Esophagus squamous epithelium (tissue), 5 donors: ENCODE results near the gene DEPDC1. TPM values are rescaled to one million over a fixed set of nuclear protein-coding genes. Genes with fewer than 3 reads are reported as not detected.
"Not testable (repeated sequence)": the region's sequence is repeated elsewhere in the genome, so short reads cannot be mapped to it uniquely, and the experiment has no call there.

Experiments used
- DNase-seq: peaks from one replicate; lab custom pipeline; 2025; lab: John Stamatoyannopoulos, UW
- H3K27ac ChIP-seq, 4 donors: fragments of 200-600 bp; sonication (generic); one replicate each; pipeline ENCODE4 v1.5.1; 2016 to 2019; ENCODE audit warnings: mild to moderate bottlenecking in 1 of 4
- H3K27me3 ChIP-seq, 4 donors: fragments of 200-600 bp; sonication (generic); 1 replicate in 3 of 4; 2 replicates in 1 of 4; pipeline versions ENCODE4 v1.5.1 to v1.6.0; 2017 to 2021; ENCODE audit warnings: antibody characterized with exemption in 1 of 4
- H3K36me3 ChIP-seq, 3 donors: fragments of 200-600 bp; sonication (generic); one replicate each; pipeline ENCODE4 v1.5.1; 2016 to 2019
- H3K4me1 ChIP-seq, 3 donors: fragments of 200-600 bp; sonication (generic); one replicate each; pipeline ENCODE4 v1.5.1; 2017 to 2019
- H3K4me3 ChIP-seq, 4 donors: fragments of 200-600 bp; sonication (generic); 1 replicate in 3 of 4; 2 replicates in 1 of 4; pipeline ENCODE4 v1.5.1; 2016 to 2019; ENCODE audit warnings: mild to moderate bottlenecking in 2 of 4, moderate library complexity in 1 of 4
- H3K9me3 ChIP-seq, 3 donors: fragments of 200-600 bp; sonication (generic); one replicate each; pipeline ENCODE4 v1.5.1; 2016 to 2019
- POLR2A ChIP-seq, 4 donors: fragments of 450-650 bp; IDR thresholded peaks; one replicate each; pipeline ENCODE4 v1.6.1; 2017; ENCODE audit warnings: antibody characterized with exemption in 4 of 4, mild to moderate bottlenecking in 4 of 4, moderate library complexity in 3 of 4
- WGBS, 2 donors: methylation state at CpG; one replicate each; pipeline ENCODE4 v1.1.5; 2018; 5-methylcytosine and 5-hydroxymethylcytosine counted together
- intact Hi-C: fragments of 100-400 bp; cut with DNase I; formaldehyde crosslinking; loops from one replicate; pipeline ENCODE4 v1.15.0; 2022
- total RNA-seq, 4 donors: library from RNA; depleted of rRNA; stranded (reverse); fragments of >200 nt; gene quantifications; one replicate each; pipeline ENCODE4 v1.1.0, GENCODE V29; 2016
- TF ChIP-seq, protein P1 (sequence below), 6 experiments: fragments of 450-650 bp in 4 of 6; fragments of 200-600 bp in 2 of 6; sonication (generic) in 2 of 6; IDR thresholded peaks; one replicate each; pipeline ENCODE4 v1.5.1; 2016 to 2019; ENCODE audit warnings: antibody characterized with exemption in 6 of 6, mild to moderate bottlenecking in 4 of 6, moderate library complexity in 4 of 6
- donor health status: DM: yes; HTN: yes; CAD: no.

The DEPDC1 gene
- total RNA-seq, 4 donors from 2014 or later = 2.7 to 10.9 (median 6.8) TPM

GRCh38 chr1:68503085-68503484 is 6.2 kb upstream of the DEPDC1 start:
- TF ChIP-seq, protein P1, sequence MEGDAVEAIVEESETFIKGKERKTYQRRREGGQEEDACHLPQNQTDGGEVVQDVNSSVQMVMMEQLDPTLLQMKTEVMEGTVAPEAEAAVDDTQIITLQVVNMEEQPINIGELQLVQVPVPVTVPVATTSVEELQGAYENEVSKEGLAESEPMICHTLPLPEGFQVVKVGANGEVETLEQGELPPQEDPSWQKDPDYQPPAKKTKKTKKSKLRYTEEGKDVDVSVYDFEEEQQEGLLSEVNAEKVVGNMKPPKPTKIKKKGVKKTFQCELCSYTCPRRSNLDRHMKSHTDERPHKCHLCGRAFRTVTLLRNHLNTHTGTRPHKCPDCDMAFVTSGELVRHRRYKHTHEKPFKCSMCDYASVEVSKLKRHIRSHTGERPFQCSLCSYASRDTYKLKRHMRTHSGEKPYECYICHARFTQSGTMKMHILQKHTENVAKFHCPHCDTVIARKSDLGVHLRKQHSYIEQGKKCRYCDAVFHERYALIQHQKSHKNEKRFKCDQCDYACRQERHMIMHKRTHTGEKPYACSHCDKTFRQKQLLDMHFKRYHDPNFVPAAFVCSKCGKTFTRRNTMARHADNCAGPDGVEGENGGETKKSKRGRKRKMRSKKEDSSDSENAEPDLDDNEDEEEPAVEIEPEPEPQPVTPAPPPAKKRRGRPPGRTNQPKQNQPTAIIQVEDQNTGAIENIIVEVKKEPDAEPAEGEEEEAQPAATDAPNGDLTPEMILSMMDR (IDR thresholded peaks at IDR 0.05) = no peak
- no peak for TF ChIP-seq POLR2A (IDR thresholded peaks at IDR 0.05)
- intact Hi-C loops = no loop called here

GRCh38 chr1:68497358-68497698 is 446 bp upstream of the DEPDC1 start:
- Histone ChIP-seq H3K9me3 (no peaks in the 10 kb centered on the region), H3K36me3 (no peaks in the 10 kb centered on the region), H3K27ac (peak overlapping the region in 3 of 4 donors; percentile 41 to 75 (median 59)), H3K27me3 (no peaks in the 10 kb centered on the region), H3K4me3 (peak overlapping the region; percentile 55 to 79 (median 65)), H3K4me1 (peaks cover 0 to 28% (median 12%) of the 10 kb centered on the region in 3 donors)
- intact Hi-C loops = no loop called here
- no peak for DNase-seq
- 7 to 21% methylated on average over 2 to 3 of the region's 3 CpGs for WGBS, 2 donors
- TF ChIP-seq, protein P1 (IDR thresholded peaks at IDR 0.05) = no peak
- TF ChIP-seq POLR2A (IDR thresholded peaks at IDR 0.05) = no peak

More at GRCh38 chr1:68503085-68503484, 6.2 kb upstream of the DEPDC1 start:
- no peaks in the 10 kb centered on the region for H3K27me3 ChIP-seq
- no peak overlapping the region for H3K4me3 ChIP-seq
- no peak overlapping the region for H3K27ac ChIP-seq
- H3K4me1 ChIP-seq = peaks cover 0 to 4% (median 0%) of the 10 kb centered on the region in 3 donors
- H3K36me3 ChIP-seq = no peaks in the 10 kb centered on the region
- DNase-seq = no peak
- H3K9me3 ChIP-seq = peaks cover 0 to 7% (median 5%) of the 10 kb centered on the region in 3 donors

DNA sequence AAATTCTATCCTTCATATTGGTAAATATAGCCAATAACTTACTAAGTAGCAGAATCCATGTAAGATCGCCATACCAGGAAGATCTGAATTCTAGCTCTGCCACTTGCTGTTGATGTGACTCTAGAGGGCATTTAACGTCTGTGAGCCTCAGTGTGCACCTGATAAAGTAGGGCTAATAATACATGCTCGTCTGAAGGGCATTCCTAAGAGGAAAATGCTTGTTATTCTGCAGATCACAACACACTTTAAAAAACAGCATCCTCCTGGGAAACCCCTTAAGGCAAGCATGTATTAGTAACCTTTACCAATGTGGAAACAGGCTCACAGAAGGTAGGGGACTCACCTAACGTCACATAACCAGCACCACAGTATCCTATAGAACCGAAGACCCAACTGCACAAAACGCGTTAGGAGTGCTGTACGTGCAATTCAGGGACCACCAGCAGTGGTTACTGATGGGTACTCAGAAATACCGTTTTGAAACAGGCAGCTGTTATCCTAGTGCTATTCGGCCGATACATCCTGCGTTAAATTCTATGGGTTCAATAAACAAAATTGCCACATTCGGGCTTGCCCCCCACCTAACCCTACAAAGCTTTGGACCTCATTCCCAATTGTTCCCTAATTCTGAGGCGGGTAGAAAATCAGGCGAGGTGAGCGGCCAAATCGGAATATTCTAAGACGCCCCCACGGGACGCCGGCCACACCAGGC is 758 bp downstream of the DEPDC1 start:
- TF ChIP-seq, protein P1 (IDR thresholded peaks at IDR 0.05) = no peak
- TF ChIP-seq POLR2A (IDR thresholded peaks at IDR 0.05) = no peak
- H3K27ac ChIP-seq = peak overlapping the region in 3 of 4 donors; percentile 41 to 75 (median 59)
- intact Hi-C loops = no loop called here
- H3K27me3 ChIP-seq = no peaks in the 10 kb centered on the region
- no peak for DNase-seq
- peaks cover 0 to 28% (median 12%) of the 10 kb centered on the region in 3 donors for H3K4me1 ChIP-seq
- no peaks in the 10 kb centered on the region for H3K36me3 ChIP-seq
- 8 to 10% methylated on average over 18 to 20 of the region's 21 CpGs for WGBS, 2 donors
- peak overlapping the region; percentile 55 to 79 (median 65) for H3K4me3 ChIP-seq
- no peaks in the 10 kb centered on the region for H3K9me3 ChIP-seq

DNA sequence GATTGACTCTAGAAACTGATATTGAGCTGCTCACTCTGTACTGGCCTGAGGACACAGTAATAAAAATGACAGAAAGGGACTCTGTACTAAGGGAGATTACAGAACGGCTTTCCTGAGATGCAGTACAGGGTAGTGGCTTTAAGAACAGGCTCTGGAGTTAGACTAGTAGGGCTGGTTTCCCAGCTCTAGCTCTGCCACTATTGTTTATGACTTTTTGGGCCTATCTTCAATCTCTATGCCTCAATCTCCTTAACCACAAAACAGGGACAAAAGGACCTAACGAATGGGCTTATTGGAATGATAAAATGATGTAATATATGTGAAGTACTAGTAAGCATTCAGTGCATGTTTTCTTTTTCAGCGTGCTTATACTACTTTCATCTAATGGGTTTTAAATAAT is 1.4 kb downstream of the DEPDC1 start:
- peak overlapping the region in 1 of 4 donors; percentile 79 for H3K4me3 ChIP-seq
- H3K27me3 ChIP-seq = no peaks in the 10 kb centered on the region
- peaks cover 0 to 28% (median 12%) of the 10 kb centered on the region in 3 donors for H3K4me1 ChIP-seq
- TF ChIP-seq, protein P1 (IDR thresholded peaks at IDR 0.05) = no peak
- TF ChIP-seq POLR2A (IDR thresholded peaks at IDR 0.05) = no peak
- intact Hi-C loops = no loop called here
- H3K36me3 ChIP-seq = no peaks in the 10 kb centered on the region
- no peak for DNase-seq
- H3K27ac ChIP-seq = no peak overlapping the region
- H3K9me3 ChIP-seq = no peaks in the 10 kb centered on the region
- WGBS, 2 donors = 53 to 57% methylated on average over 3 of the region's 3 CpGs

- no peak overlapping the region for H3K4me3 ChIP-seq
- H3K4me1 ChIP-seq = peaks cover 0 to 28% (median 12%) of the 10 kb centered on the region in 3 donors
- WGBS, 2 donors = 88 to 92% methylated on average over 2 of the region's 2 CpGs
- no peaks in the 10 kb centered on the region for H3K27me3 ChIP-seq
- no peak overlapping the region for H3K27ac ChIP-seq
- TF ChIP-seq, protein P1 (IDR thresholded peaks at IDR 0.05) = no peak
- TF ChIP-seq POLR2A (IDR thresholded peaks at IDR 0.05) = no peak
- no peaks in the 10 kb centered on the region for H3K36me3 ChIP-seq
- intact Hi-C loops = no loop called here
- DNase-seq = no peak
- no peaks in the 10 kb centered on the region for H3K9me3 ChIP-seq
Measured at GRCh38 chr1:68493193-68493592, 3.7 kb downstream of the DEPDC1 start.

DNA sequence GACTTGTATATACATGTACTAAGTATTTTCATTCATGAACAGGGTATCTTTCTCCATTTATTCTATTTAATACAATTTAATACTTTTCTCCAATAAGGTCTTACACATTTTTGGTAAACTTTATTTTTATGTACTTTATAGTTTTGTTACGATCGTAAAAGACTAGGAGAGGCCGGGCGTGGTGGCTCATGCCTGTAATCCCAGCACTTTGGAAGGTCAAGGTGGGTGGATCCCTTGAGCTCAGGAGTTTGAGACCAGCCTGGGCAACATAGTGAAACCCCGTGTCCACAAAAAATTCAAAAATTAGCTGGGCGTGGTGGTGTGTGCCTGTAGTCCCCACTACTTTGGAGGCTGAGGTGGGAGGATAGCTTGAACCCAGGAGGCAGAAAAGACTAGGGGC is 4.6 kb downstream of the DEPDC1 start:
- H3K27ac ChIP-seq, intact Hi-C loops: not testable (repeated sequence)
- 96 to 98% methylated on average over 6 of the region's 6 CpGs for WGBS, 2 donors

More for the DNA sequence above, 4.6 kb downstream of the DEPDC1 start:
- H3K4me1 ChIP-seq = peaks cover 0 to 23% (median 9%) of the 10 kb centered on the region in 3 donors
- not testable (repeated sequence) for H3K27me3 ChIP-seq, H3K9me3 ChIP-seq, H3K36me3 ChIP-seq, DNase-seq, H3K4me3 ChIP-seq
